Breast epithelium (tissue), 3 donors: ENCODE data around the gene KCNG2.

Experiments used
- CTCF ChIP-seq, 3 donors: fragments of 450-650 bp; IDR thresholded peaks; one replicate each; pipeline ENCODE4 v1.5.1; 2016 to 2017; ENCODE audit warnings: antibody characterized with exemption in 3 of 3, mild to moderate bottlenecking in 3 of 3, moderate library complexity in 3 of 3
- POLR2A ChIP-seq: fragments of 450-650 bp; IDR thresholded peaks from one replicate; pipeline ENCODE4 v1.6.1; 2016; ENCODE audit warnings: antibody characterized with exemption, mild to moderate bottlenecking, moderate library complexity
- POLR2AphosphoS5 ChIP-seq, 3 donors: sonication (generic); formaldehyde crosslinking; IDR thresholded peaks; one replicate each; pipeline ENCODE4 v1.6.1; 2017; ENCODE audit warnings: antibody characterized with exemption in 3 of 3

DNA sequence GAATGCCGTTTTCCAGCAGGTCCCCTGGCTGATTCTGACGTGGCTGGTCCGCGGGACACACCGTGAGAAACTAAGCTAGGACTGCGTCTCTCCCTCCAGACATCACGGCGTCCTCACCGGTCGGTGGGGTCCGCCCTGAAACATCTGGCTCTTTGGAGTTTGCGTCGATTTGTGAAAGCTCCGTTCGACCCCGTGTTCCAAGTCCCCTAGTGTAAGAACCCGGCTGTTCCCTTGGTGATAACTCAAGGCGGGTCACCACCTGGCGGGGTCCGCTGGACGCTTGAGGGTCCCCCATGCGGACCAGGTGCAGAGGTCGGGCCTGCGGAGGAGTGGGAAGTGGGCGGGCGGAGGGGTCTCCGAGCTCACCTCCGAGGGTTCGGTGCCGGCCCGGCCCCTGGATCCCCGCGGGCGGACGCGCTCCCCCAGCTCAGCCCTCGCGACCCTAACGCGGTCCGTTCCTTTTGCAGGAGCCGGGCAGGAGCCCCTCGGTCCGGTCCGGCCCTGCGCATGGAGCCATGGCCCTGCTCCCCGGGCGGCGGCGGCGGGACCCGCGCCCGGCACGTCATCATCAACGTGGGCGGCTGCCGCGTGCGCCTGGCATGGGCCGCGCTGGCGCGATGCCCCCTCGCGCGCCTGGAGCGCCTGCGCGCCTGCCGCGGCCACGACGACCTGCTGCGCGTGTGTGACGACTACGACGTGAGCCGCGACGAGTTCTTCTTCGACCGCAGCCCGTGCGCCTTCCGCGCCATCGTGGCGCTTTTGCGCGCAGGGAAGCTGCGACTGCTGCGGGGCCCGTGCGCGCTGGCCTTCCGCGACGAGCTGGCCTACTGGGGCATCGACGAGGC lies 65.6 kb downstream of the KCNG2 start:
- TF ChIP-seq CTCF (IDR thresholded peaks at IDR 0.05) (no peak), POLR2A (no peak), POLR2AphosphoS5 (IDR thresholded peaks at IDR 0.05) (no peak)
